ENCODE data around the gene CHCHD3. TPM values are rescaled to one million over a fixed set of nuclear protein-coding genes. Genes with fewer than 3 reads are reported as not detected.

Gene CHCHD3
- total RNA-seq, 1 experiment from 2014 or later, result 100 TPM

DNA sequence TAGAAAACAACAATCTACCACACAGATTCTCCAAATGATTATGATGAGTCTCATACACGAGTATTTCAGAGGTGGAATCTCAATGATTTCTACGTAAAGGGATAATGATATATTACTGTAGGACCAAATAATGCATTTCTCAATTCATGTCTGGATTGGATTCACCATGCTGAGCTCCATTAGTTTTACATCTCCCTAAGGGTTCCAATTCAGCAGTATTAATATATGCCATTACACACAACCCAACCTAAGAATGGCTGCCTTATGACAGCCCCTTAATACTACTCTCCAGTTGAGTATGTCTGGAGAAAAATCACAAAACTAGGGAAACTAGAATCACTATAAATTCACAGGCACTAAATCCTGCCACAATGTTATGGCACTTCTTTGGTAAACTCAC is 271.3 kb downstream of the CHCHD3 start:
- ChIA-PET POLR2A (ENCODE audit: unreplicated experiment) (no interaction called here), CTCF (no interaction called here)
- Histone ChIP-seq H3K4me2 (no peak overlapping the region), H3K4me3 (no peak overlapping the region), H3K4me1 (replicated peaks; ENCODE audit: insufficient read depth) (no peaks in the 10 kb centered on the region), H3K27ac (no peak overlapping the region), H2AFZ (no peak overlapping the region), H3K79me2 (ENCODE audit: low read depth) (no peaks in the 10 kb centered on the region), H3K27me3 (ENCODE audit: insufficient read depth, low read depth) (no peaks in the 10 kb centered on the region), H3K9me2 (ENCODE audit: insufficient read depth) (no peaks in the 10 kb centered on the region), H4K20me1 (ENCODE audit: insufficient read depth) (no peaks in the 10 kb centered on the region), H3F3A (ENCODE audit: insufficient read depth, low read depth) (no peaks in the 10 kb centered on the region), H3K36me3 (ENCODE audit: low read depth) (no peaks in the 10 kb centered on the region), H3K9me3 (ENCODE audit: insufficient read depth, low read depth) (no peaks in the 10 kb centered on the region)
- intact Hi-C loops (cut with micrococcal nuclease; ENCODE audit: unreplicated experiment), result no loop called here
- no peak for DNase-seq
- TF ChIP-seq, protein P1, sequence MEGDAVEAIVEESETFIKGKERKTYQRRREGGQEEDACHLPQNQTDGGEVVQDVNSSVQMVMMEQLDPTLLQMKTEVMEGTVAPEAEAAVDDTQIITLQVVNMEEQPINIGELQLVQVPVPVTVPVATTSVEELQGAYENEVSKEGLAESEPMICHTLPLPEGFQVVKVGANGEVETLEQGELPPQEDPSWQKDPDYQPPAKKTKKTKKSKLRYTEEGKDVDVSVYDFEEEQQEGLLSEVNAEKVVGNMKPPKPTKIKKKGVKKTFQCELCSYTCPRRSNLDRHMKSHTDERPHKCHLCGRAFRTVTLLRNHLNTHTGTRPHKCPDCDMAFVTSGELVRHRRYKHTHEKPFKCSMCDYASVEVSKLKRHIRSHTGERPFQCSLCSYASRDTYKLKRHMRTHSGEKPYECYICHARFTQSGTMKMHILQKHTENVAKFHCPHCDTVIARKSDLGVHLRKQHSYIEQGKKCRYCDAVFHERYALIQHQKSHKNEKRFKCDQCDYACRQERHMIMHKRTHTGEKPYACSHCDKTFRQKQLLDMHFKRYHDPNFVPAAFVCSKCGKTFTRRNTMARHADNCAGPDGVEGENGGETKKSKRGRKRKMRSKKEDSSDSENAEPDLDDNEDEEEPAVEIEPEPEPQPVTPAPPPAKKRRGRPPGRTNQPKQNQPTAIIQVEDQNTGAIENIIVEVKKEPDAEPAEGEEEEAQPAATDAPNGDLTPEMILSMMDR (conservative IDR thresholded peaks at IDR 0.05), result no peak
- no peak for TF ChIP-seq EZH2 (IDR thresholded peaks at IDR 0.05; ENCODE audit: low read depth)
- no TSS peak for BruUV-seq (replicated peaks)

DNA sequence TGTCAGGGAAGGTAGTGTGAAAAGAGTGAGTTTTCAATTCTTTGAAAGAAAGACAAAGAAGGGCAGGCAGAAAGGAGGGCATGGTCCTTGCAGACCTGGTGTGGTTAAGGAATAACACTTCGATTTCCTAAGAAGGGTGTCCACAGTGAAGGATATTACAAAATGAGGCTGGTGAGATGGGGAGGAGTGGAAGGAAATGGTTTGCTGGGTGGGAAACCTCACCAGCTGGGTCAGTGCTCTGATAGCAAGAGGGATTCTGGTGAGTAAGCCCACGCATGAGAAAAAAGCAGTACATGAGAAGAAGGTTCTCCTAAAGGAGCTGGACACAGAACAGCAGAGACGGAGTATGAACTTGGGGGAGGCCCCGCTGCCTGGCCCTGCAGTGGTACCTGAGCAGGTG is 275.1 kb downstream of the CHCHD3 start:
- Histone ChIP-seq H3K79me2 (ENCODE audit: low read depth) (no peaks in the 10 kb centered on the region), H4K20me1 (ENCODE audit: insufficient read depth) (no peaks in the 10 kb centered on the region), H3K27ac (no peak overlapping the region), H3K4me2 (no peak overlapping the region), H3F3A (ENCODE audit: insufficient read depth, low read depth) (no peaks in the 10 kb centered on the region), H2AFZ (no peak overlapping the region), H3K9me2 (ENCODE audit: insufficient read depth) (peaks cover 4% of the 10 kb centered on the region; the same call in 1 of the 2 replicates), H3K4me3 (no peak overlapping the region), H3K4me1 (replicated peaks; ENCODE audit: insufficient read depth) (no peaks in the 10 kb centered on the region), H3K36me3 (ENCODE audit: low read depth) (no peaks in the 10 kb centered on the region), H3K27me3 (ENCODE audit: insufficient read depth, low read depth) (no peaks in the 10 kb centered on the region), H3K9me3 (ENCODE audit: insufficient read depth, low read depth) (no peaks in the 10 kb centered on the region)
- ChIA-PET POLR2A (ENCODE audit: unreplicated experiment) (no interaction called here), CTCF (interaction anchor here (0.6 kb wide), 1 partner anchor 100 kb away, joined by 9 read pairs; no protein-coding TSS in a partner anchor)
- intact Hi-C loops (cut with micrococcal nuclease; ENCODE audit: unreplicated experiment), result no loop called here
- no peak for DNase-seq
- BruUV-seq (replicated peaks), result no TSS peak
- TF ChIP-seq EZH2 (IDR thresholded peaks at IDR 0.05; ENCODE audit: low read depth), result no peak
- TF ChIP-seq, protein P1 (conservative IDR thresholded peaks at IDR 0.05), result no peak

DNA sequence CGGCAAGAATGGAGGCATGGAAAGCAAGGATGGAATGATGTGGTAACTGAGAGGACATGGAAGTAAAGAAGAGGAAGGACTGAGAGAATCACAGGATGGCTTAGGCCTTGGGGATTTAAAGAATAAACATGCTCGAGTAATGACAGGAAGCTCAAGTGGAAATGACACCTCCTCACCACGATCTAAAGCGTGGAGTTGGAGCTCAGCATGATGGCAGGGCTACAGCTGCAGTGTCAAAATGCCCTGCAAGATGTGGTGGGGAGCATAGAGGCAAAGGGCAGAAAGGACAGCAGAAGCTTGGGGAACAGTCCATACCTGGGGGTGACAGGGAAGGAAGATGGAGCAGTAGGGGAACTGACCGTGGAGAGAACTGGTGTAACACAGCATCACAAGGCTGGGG is 276.1 kb downstream of the CHCHD3 start:
- H3K4me1 ChIP-seq (replicated peaks; ENCODE audit: insufficient read depth), result no peaks in the 10 kb centered on the region
- no peak overlapping the region for H3K27ac ChIP-seq
- no peak for DNase-seq
- BruUV-seq (replicated peaks), result no TSS peak
- H3K9me3 ChIP-seq (ENCODE audit: insufficient read depth, low read depth), result no peaks in the 10 kb centered on the region
- H2AFZ ChIP-seq, result no peak overlapping the region
- H3K27me3 ChIP-seq (ENCODE audit: insufficient read depth, low read depth), result no peaks in the 10 kb centered on the region
- ChIA-PET CTCF (interaction anchor here (0.6 to 0.7 kb wide), 2 partner anchors 17 to 940 kb away, joined by 3 to 4 read pairs; no protein-coding TSS in a partner anchor), POLR2A (ENCODE audit: unreplicated experiment) (interaction anchor here (0.6 kb wide), 1 partner anchor 100 kb away, joined by 5 read pairs; no protein-coding TSS in a partner anchor)
- no peaks in the 10 kb centered on the region for H3K79me2 ChIP-seq (ENCODE audit: low read depth)
- no peak overlapping the region for H3K4me2 ChIP-seq
- H3K9me2 ChIP-seq (ENCODE audit: insufficient read depth), result peaks cover 4% of the 10 kb centered on the region; the same call in 1 of the 2 replicates
- no peaks in the 10 kb centered on the region for H3F3A ChIP-seq (ENCODE audit: insufficient read depth, low read depth)
- intact Hi-C loops (cut with micrococcal nuclease; ENCODE audit: unreplicated experiment), result no loop called here
- H4K20me1 ChIP-seq (ENCODE audit: insufficient read depth), result no peaks in the 10 kb centered on the region
- TF ChIP-seq EZH2 (IDR thresholded peaks at IDR 0.05; ENCODE audit: low read depth), result no peak
- TF ChIP-seq, protein P1 (conservative IDR thresholded peaks at IDR 0.05), result no peak
- no peak overlapping the region for H3K4me3 ChIP-seq
- H3K36me3 ChIP-seq (ENCODE audit: low read depth), result no peaks in the 10 kb centered on the region

Measured in PC-9 (cell line).